H4 (cell line): ENCODE results near the gene ERBB3. TPM values are rescaled to one million over a fixed set of nuclear protein-coding genes. Genes with fewer than 3 reads are reported as not detected.
A peak's percentile ranks its signal among the peaks of the same experiment; 100 is the strongest.

Source experiments
- DNase-seq: peaks from one replicate; pipeline ENCODE4 v3.0.0-alpha.2; 2015; ENCODE audit warnings: low spot score
- total RNA-seq: library from RNA; depleted of rRNA; stranded (reverse); fragments of >200 nt; shearing (Covaris generic); gene quantifications from 2 replicates; pipeline ENCODE4 v1.2.3, GENCODE V29; 2014; rRNA removed

The ERBB3 gene
- total RNA-seq, 1 experiment from 2014 or later = 0.31 TPM

DNA sequence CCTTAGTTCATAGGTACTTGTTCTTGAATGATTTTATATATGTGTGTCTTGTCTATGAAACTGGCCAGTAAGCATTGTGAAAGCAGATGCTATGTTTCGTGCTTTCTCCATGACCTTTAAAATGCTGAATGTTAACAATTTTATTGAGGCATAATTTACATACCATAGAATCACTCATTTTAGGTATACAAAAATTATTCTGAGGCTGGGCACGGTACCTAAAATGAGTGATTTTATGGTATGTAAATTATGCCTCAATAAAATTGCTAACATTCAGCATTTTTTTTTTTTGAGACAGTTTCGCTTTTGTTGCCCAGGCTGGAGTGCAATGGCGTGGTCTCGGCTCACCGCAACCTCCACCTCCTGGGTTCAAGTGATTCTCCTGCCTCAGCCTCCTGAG is 54.9 kb downstream of the ERBB3 start:
- no peak for DNase-seq

DNA sequence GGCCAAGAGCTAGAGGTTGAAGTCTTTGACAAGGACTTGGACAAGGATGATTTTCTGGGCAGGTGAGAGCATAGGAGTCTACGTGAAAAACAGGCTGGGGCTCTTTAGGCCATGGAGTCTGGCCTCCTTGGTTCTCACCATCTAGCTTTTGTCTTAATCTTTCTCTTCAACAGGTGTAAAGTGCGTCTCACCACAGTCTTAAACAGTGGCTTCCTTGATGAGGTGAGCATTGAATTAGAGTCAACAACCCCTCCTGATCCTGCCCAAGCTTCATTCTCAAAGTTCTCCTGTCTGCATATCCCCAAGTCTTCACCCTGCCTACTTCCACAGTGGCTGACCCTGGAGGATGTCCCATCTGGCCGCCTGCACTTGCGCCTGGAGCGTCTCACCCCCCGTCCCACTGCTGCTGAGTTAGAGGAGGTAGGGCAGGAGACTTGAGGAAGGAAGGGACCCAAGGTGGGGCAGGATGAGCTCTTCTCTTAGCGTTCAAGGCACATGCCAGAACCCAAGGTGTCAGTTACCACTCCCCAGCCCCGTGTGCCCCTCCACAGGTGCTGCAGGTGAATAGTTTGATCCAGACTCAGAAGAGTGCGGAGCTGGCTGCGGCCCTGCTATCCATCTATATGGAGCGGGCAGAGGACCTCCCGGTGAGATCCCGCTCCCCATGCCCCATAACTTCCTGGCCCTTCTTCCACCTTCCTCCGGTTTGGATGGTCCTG is 58.0 kb downstream of the ERBB3 start:
- no peak for DNase-seq

DNA sequence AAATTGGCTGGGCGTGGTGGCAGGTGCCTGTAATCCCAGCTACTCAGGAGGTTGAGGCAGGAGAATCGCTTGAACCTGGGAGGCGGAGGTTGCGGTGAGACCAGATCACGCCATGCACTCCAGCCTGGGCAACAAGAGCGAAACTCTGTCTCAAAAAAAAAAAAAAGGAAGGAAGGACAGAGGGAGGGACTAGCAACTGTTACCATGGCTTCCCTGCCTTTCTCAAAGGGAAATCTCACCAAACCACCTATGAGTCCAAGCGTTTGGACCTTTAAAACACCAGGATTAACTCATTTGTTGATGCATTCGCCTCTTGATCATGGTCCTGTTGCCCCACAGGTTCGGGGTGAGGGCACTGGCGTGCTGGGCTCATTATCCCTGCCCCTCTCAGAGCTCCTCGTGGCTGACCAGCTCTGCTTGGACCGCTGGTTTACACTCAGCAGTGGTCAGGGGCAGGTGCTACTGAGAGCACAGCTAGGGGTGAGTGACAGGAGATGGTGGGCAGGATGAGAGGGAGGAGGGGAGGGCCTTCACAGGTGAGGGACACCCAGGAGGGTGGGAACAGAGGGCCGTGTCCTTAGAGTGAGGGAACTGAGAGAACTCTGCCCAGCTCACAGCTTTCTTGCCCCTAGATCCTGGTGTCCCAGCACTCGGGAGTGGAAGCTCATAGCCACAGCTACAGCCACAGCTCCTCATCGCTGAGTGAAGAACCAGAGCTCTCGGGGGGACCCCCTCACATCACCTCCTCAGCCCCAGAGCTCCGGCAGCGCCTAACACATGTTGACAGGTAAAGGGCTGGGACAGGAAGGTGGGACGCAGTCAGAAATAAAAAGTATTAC is 62.2 kb downstream of the ERBB3 start:
- no peak for DNase-seq

DNA sequence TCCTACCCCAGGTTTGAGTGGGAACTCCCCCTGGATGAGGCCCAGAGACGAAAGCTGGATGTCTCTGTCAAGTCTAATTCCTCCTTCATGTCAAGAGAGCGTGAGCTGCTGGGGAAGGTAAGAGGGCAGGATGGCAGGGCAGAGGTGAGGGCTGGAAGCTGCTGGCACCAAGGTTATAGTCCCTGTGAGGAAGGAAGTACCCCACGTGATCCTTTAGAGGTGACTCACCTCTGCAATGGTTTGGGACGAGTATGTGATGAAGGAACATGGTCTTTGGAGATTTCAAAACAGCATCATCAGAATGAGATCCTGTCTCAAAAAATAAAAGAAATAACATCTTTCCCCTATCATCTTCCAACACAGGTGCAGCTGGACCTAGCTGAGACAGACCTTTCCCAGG is 63.3 kb downstream of the ERBB3 start:
- no peak for DNase-seq

DNA sequence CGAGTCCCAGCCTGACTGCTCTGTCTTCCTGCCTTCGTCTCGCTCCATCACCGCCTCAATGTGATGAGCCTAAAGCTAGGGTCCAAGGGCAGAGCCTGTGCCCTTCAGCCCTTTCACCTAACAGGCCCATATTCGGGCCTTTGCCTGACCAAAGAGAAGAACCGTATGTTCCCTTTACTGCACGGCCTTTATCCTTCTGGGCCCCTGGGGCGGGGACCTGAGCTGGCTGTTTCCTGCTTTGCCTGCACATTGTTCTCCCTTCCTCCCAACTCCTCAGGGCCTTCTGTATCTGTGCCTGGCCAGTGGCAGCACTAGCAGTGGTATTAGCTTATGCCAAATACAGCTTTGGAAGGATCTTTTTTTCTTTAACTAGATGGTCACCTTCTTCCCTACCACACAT is 63.9 kb downstream of the ERBB3 start:
- DNase-seq = no peak

DNA sequence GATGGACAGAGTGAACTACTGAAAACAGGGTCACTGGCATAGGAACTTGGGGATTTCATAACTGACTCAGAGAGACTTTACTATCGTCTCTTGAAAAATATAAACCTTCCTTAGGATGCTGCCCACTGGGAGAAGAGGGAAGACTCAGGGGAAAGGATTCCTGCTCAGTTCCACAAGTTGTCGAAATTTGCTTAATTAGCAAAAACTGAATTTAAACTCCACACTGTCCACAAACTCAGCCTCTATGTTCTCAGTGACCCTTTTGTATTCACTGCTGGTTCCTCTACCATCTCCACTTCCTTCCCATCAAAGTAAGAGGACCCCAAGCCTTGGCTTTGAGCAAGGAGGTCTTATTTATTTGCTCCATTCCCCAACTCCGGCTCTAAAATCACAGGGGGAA is 65.3 kb downstream of the ERBB3 start:
- no peak for DNase-seq

DNA sequence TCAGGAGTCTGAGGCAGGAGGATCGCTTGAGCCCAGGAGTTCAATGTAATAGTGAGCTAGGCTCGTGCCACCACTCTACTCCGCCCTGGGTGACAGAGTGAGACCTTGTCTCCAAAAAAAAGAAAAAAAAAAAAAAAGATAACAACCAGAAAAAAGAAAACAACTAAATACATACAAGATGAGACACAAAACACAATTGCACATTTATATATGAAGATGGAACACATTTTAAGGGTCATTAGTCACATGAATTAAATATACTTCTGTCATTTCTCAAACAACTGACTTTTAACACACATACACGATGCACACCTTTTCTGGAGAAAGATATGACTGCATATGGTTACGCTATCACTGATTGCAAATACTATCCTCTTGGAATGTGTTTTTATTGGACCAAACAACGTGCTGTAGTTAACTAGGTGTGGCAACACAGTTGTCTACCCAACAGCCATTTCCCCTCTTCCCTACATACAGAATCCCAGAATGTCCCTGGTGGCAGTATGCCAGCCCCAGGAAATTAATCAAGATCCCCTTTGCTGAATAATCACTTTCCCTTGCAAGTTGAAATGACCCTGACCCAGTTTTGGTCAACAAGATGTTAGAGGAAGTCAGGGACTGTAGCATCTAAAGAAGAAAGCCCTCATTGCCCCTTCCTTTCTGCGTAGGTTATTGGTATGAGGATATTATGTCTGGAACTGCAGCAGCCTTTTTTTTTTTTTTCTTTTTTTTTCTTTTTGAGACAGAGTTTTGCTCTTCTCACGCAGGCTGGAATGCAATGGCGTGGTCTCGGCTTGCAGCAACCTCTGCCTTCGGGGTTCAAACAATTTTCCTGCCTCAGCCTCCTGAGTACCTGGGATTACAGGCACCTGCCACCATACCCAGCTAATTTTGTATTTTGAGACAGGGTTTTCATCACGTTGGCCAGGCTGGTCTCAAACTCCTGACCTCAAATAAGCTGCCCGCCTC is 66.8 kb downstream of the ERBB3 start:
- no peak for DNase-seq

DNA sequence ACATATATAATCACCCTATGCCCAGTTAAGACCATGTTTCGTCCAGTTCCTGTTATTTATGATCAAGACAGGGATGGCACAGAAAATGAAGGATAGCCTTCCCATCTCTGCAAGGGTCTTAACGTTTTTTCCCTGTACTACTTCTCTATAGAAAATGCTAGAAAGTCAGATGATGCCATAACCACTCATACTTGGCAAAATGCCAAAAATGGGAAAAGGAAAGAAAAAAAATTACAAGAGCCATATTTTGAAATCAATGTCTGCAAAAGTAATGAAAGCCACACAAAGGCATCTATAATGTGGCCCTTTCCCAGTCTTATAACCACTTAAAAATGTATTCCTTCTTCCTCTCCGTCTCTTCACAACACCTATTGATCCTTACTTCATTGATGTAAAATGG is 70.6 kb downstream of the ERBB3 start:
- no peak for DNase-seq

DNA sequence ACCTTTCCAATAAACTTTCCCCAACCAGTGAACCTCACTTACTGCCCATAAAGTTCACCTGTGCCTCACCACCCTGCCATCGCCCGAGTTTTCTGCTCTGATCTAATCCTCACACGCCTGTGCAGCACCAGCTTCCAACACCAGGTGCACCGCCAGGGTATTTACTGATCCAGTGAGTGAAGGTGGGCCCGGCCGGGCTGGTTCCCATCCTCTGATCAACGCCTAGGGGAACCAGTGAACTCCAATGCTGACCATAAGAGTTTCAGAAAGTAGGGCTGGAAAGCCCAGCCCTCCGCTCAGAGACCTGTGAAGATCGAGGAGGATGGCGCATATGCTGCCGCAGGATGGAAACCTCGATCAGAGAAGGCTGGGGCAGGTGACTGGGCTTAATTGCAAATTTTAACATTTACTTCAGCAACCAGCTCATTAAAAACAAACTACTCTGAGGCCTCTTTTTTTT is 71.7 kb downstream of the ERBB3 start:
- DNase-seq = no peak

DNA sequence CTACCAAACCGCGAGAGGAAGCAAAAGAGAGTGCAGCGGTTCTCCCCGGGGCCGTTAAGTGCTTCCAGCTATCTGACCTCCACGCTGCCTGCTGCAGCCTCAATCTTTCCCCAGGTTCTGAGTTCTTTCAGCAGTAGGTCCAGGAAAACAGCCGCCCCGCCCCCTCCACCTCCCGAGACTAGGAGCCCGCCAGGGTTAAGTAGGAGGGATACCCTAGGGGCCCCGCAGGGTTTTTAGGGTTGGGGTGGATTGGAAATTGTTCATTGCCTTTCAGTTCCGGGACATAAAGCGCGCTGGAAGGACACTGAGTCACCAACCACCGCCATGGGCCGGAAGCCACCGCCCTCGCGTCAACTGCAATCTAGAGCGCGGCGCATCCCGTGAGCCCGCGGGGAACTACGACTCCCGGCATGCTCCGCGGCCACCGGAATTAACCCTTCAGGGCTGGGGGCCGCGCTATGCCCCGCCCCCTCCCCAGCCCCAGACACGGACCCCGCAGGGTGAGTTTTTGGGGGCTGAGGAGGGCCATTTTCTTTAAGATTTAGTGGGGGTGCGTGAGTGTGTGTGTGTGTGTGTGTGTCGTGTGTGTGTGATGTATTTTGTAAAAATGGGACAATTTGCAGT is 72.3 kb downstream of the ERBB3 start, which contains the start of gene MYL6B:
MYL6B (plus strand) TSS at position 456 of the 624 bp plus-strand sequence. CDS start 1,332 bp downstream, outside the sequence.
- peak; percentile 90 for DNase-seq

Other genes with a start within 250 kb of the ERBB3 start
- gene MMP19, start 237.2 kb upstream of the ERBB3 start, total RNA-seq = 0.37 and 2.0 TPM in 2 replicates
- 36.1 and 47.4 TPM in 2 replicates for gene PYM1, start 152.3 kb upstream of the ERBB3 start, total RNA-seq
- gene DGKA, start 149.0 kb upstream of the ERBB3 start, total RNA-seq = 5.5 and 11.1 TPM in 2 replicates
- 0.43 and 0.87 TPM in 2 replicates for gene PMEL, start 114.1 kb upstream of the ERBB3 start, total RNA-seq
- gene CDK2, start 113.3 kb upstream of the ERBB3 start, total RNA-seq = 66.3 and 67.3 TPM in 2 replicates
- gene RAB5B, start 106.1 kb upstream of the ERBB3 start, total RNA-seq = 46.9 and 47.7 TPM in 2 replicates
- gene SUOX, start 82.9 kb upstream of the ERBB3 start, total RNA-seq = 16.7 and 25.9 TPM in 2 replicates
- gene IKZF4, start 59.1 kb upstream of the ERBB3 start, total RNA-seq = 0.39 and 0.89 TPM in 2 replicates
- gene RPS26, start 38.2 kb upstream of the ERBB3 start, total RNA-seq = 1,414 and 1,870 TPM in 2 replicates
- gene PA2G4, start 24.4 kb downstream of the ERBB3 start, total RNA-seq = 203 and 227 TPM in 2 replicates
- 3,847 and 4,326 TPM in 2 replicates for gene RPL41, start 36.5 kb downstream of the ERBB3 start, total RNA-seq
- gene ZC3H10, start 38.1 kb downstream of the ERBB3 start, total RNA-seq = 1.9 and 2.4 TPM in 2 replicates
- 62.9 and 80.8 TPM in 2 replicates for gene ESYT1, start 48.1 kb downstream of the ERBB3 start, total RNA-seq
- 88.0 and 129 TPM in 2 replicates for gene MYL6B, start 72.4 kb downstream of the ERBB3 start, total RNA-seq
- 2,426 and 2,616 TPM in 2 replicates for gene MYL6, start 78.2 kb downstream of the ERBB3 start, total RNA-seq
- 19.6 and 22.9 TPM in 2 replicates for gene SMARCC2, start 109.3 kb downstream of the ERBB3 start, total RNA-seq
- gene RNF41, start 141.8 kb downstream of the ERBB3 start, total RNA-seq = 55.1 and 62.8 TPM in 2 replicates
- gene NABP2, start 144.2 kb downstream of the ERBB3 start, total RNA-seq = 65.8 and 87.5 TPM in 2 replicates
- gene SLC39A5, start 149.9 kb downstream of the ERBB3 start, total RNA-seq = not detected in 2 replicates
- 13.4 and 15.4 TPM in 2 replicates for gene ANKRD52, start 178.2 kb downstream of the ERBB3 start, total RNA-seq
- gene COQ10A, start 186.8 kb downstream of the ERBB3 start, total RNA-seq = 4.5 and 8.1 TPM in 2 replicates
- 122 and 155 TPM in 2 replicates for gene CS, start 220.2 kb downstream of the ERBB3 start, total RNA-seq
- 142 and 167 TPM in 2 replicates for gene CNPY2, start 235.8 kb downstream of the ERBB3 start, total RNA-seq